ENCODE data around the gene PYGO2. TPM values are rescaled to one million over a fixed set of nuclear protein-coding genes. Genes with fewer than 3 reads are reported as not detected.

The PYGO2 gene
- total and polyA plus RNA-seq, 4 donors = 12.7 to 34.3 (median 28.2) TPM

Small RNA genes lying within 50 kb of the gene (small RNA-seq; reads per million reads assigned to genes)
- not detected for gene MIR4258 (ENCODE audit: low replicate concordance)
- not detected for gene RF00017 (ENCODE audit: low replicate concordance)

Other genes starting within 250 kb of the PYGO2 start
- gene KCNN3, start 91.5 kb downstream of the PYGO2 start, total RNA-seq = 10 to 100 TPM in 1 of 2 donors, 1 to 10 TPM in 1; 9.6 to 12.9 TPM
- gene KCNN3, start 91.5 kb downstream of the PYGO2 start, polyA plus RNA-seq (ENCODE audit: insufficient read length in 2 of 2) = 10 to 100 TPM; 19.9 to 24.8 TPM
- 10 to 100 TPM; 10.6 to 15.3 TPM for gene PMVK, start 25.1 kb downstream of the PYGO2 start, total RNA-seq
- 10 to 100 TPM; 43.2 to 45.3 TPM for gene PMVK, start 25.1 kb downstream of the PYGO2 start, polyA plus RNA-seq (ENCODE audit: insufficient read length in 2 of 2)
- gene PBXIP1, start 5.7 kb downstream of the PYGO2 start, total RNA-seq = 100 to 1,000 TPM in 1 of 2 donors, 10 to 100 TPM in 1; 57.5 to 143 TPM
- gene PBXIP1, start 5.7 kb downstream of the PYGO2 start, polyA plus RNA-seq (ENCODE audit: insufficient read length in 2 of 2) = 10 to 100 TPM; 66.7 to 67.8 TPM
- gene SHC1, start 9.0 kb upstream of the PYGO2 start, total RNA-seq = 10 to 100 TPM; 28.5 to 99.2 TPM
- 10 to 100 TPM; 26.4 to 47.2 TPM for gene SHC1, start 9.0 kb upstream of the PYGO2 start, polyA plus RNA-seq (ENCODE audit: insufficient read length in 2 of 2)
- gene CKS1B, start 12.9 kb upstream of the PYGO2 start, total RNA-seq = 10 to 100 TPM; 25.9 to 64.8 TPM
- 10 to 100 TPM; 37.6 to 41.1 TPM for gene CKS1B, start 12.9 kb upstream of the PYGO2 start, polyA plus RNA-seq (ENCODE audit: insufficient read length in 2 of 2)
- 10 to 100 TPM; 14.6 to 32.0 TPM for gene FLAD1, start 21.6 kb upstream of the PYGO2 start, total RNA-seq
- gene FLAD1, start 21.6 kb upstream of the PYGO2 start, polyA plus RNA-seq (ENCODE audit: insufficient read length in 2 of 2) = 10 to 100 TPM; 33.5 to 36.9 TPM
- gene LENEP, start 31.8 kb upstream of the PYGO2 start, total RNA-seq = under 1 TPM in 1 of 2 donors, not detected in 1; 0.22 TPM
- under 1 TPM in 1 of 2 donors, not detected in 1; 0.39 TPM for gene LENEP, start 31.8 kb upstream of the PYGO2 start, polyA plus RNA-seq (ENCODE audit: insufficient read length in 2 of 2)
- gene ZBTB7B, start 41.0 kb upstream of the PYGO2 start, total RNA-seq = 10 to 100 TPM in 1 of 2 donors, 1 to 10 TPM in 1; 7.3 to 10.7 TPM
- 1 to 10 TPM; 8.7 to 9.0 TPM for gene ZBTB7B, start 41.0 kb upstream of the PYGO2 start, polyA plus RNA-seq (ENCODE audit: insufficient read length in 2 of 2)
- 1 to 10 TPM in 1 of 2 donors, under 1 TPM in 1; 0.10 to 1.0 TPM for gene DCST2, start 72.0 kb upstream of the PYGO2 start, total RNA-seq
- 1 to 10 TPM; 1.1 to 1.2 TPM for gene DCST2, start 72.0 kb upstream of the PYGO2 start, polyA plus RNA-seq (ENCODE audit: insufficient read length in 2 of 2)
- gene DCST1, start 72.0 kb upstream of the PYGO2 start, total RNA-seq = not detected
- under 1 TPM; 0.11 to 0.33 TPM for gene DCST1, start 72.0 kb upstream of the PYGO2 start, polyA plus RNA-seq (ENCODE audit: insufficient read length in 2 of 2)
- gene ADAM15, start 89.5 kb upstream of the PYGO2 start, total RNA-seq = 10 to 100 TPM; 29.9 to 58.5 TPM
- gene ADAM15, start 89.5 kb upstream of the PYGO2 start, polyA plus RNA-seq (ENCODE audit: insufficient read length in 2 of 2) = 100 to 1,000 TPM in 1 of 2 donors, 10 to 100 TPM in 1; 73.1 to 100 TPM
- 10 to 100 TPM in 1 of 2 donors, 1 to 10 TPM in 1; 3.5 to 13.9 TPM for gene EFNA4, start 102.0 kb upstream of the PYGO2 start, total RNA-seq
- gene EFNA4, start 102.0 kb upstream of the PYGO2 start, polyA plus RNA-seq (ENCODE audit: insufficient read length in 2 of 2) = 1 to 10 TPM; 5.1 to 6.8 TPM
- 10 to 100 TPM; 12.3 to 13.6 TPM for gene EFNA3, start 117.1 kb upstream of the PYGO2 start, total RNA-seq
- 10 to 100 TPM; 46.6 to 50.6 TPM for gene EFNA3, start 117.1 kb upstream of the PYGO2 start, polyA plus RNA-seq (ENCODE audit: insufficient read length in 2 of 2)
- 10 to 100 TPM; 14.8 to 27.8 TPM for gene EFNA1, start 166.1 kb upstream of the PYGO2 start, total RNA-seq
- gene EFNA1, start 166.1 kb upstream of the PYGO2 start, polyA plus RNA-seq (ENCODE audit: insufficient read length in 2 of 2) = 10 to 100 TPM; 17.9 to 23.3 TPM
- gene SLC50A1, start 174.1 kb upstream of the PYGO2 start, total RNA-seq = 10 to 100 TPM; 12.1 to 35.8 TPM
- gene SLC50A1, start 174.1 kb upstream of the PYGO2 start, polyA plus RNA-seq (ENCODE audit: insufficient read length in 2 of 2) = 10 to 100 TPM; 18.2 to 26.9 TPM
- gene DPM3, start 178.7 kb upstream of the PYGO2 start, total RNA-seq = 10 to 100 TPM; 16.2 to 46.6 TPM
- 10 to 100 TPM; 41.7 to 47.2 TPM for gene DPM3, start 178.7 kb upstream of the PYGO2 start, polyA plus RNA-seq (ENCODE audit: insufficient read length in 2 of 2)
- 100 to 1,000 TPM in 1 of 2 donors, 10 to 100 TPM in 1; 81.9 to 140 TPM for gene KRTCAP2, start 211.5 kb upstream of the PYGO2 start, total RNA-seq
- 100 to 1,000 TPM; 130 to 132 TPM for gene KRTCAP2, start 211.5 kb upstream of the PYGO2 start, polyA plus RNA-seq (ENCODE audit: insufficient read length in 2 of 2)
- 1 to 10 TPM; 6.7 to 6.8 TPM for gene TRIM46, start 212.1 kb upstream of the PYGO2 start, total RNA-seq
- 10 to 100 TPM; 29.5 to 37.6 TPM for gene TRIM46, start 212.1 kb upstream of the PYGO2 start, polyA plus RNA-seq (ENCODE audit: insufficient read length in 2 of 2)
- 10 to 100 TPM; 18.2 to 39.1 TPM for gene THBS3, start 246.1 kb upstream of the PYGO2 start, total RNA-seq
- 10 to 100 TPM; 34.4 to 57.6 TPM for gene THBS3, start 246.1 kb upstream of the PYGO2 start, polyA plus RNA-seq (ENCODE audit: insufficient read length in 2 of 2)
- 10 to 100 TPM; 15.8 to 43.1 TPM for gene MTX1, start 246.9 kb upstream of the PYGO2 start, total RNA-seq
- gene MTX1, start 246.9 kb upstream of the PYGO2 start, polyA plus RNA-seq (ENCODE audit: insufficient read length in 2 of 2) = 10 to 100 TPM; 35.8 to 40.2 TPM